Gastrocnemius medialis (tissue), 4 donors: ENCODE results near the gene UBIAD1. TPM values are rescaled to one million over a fixed set of nuclear protein-coding genes. Genes with fewer than 3 reads are reported as not detected.

Source experiments
- ATAC-seq, 2 donors: fragments of 150-250 bp; one replicate each; pipeline ENCODE4 v1.9.1; 2016
- DNase-seq, 2 donors: peaks; one replicate each; pipeline ENCODE4 v3.0.0-alpha.2; 2019
- H3K27ac ChIP-seq, 4 donors: fragments of 200-600 bp; sonication (generic); 1 replicate in 1 of 4; 2 replicates in 3 of 4; pipeline ENCODE4 v1.5.1; 2016 to 2018; ENCODE audit warnings: mild to moderate bottlenecking in 2 of 4, moderate library complexity in 1 of 4
- H3K27me3 ChIP-seq, 3 donors: fragments of 200-600 bp; sonication (generic) in 2 of 3; 1 replicate in 1 of 3; 2 replicates in 2 of 3; pipeline versions ENCODE4 v1.5.1 to v1.6.0; 2016 to 2019; ENCODE audit warnings: mild to moderate bottlenecking in 1 of 3, moderate library complexity in 1 of 3
- H3K36me3 ChIP-seq, 2 donors: fragments of 200-600 bp; sonication (generic) in 1 of 2; one replicate each; pipeline ENCODE4 v1.5.1; 2017 to 2018
- H3K4me1 ChIP-seq, 2 donors: fragments of 200-600 bp; sonication (generic) in 1 of 2; one replicate each; pipeline ENCODE4 v1.5.1; 2016 to 2017; ENCODE audit warnings: mild to moderate bottlenecking in 2 of 2
- H3K4me3 ChIP-seq, 4 donors: fragments of 200-600 bp; sonication (generic) in 3 of 4; 1 replicate in 1 of 4; 2 replicates in 3 of 4; pipeline ENCODE4 v1.5.1; 2016 to 2019; ENCODE audit warnings: mild to moderate bottlenecking in 2 of 4
- H3K9me3 ChIP-seq, 3 donors: fragments of 200-600 bp; sonication (generic) in 2 of 3; 1 replicate in 1 of 3; 2 replicates in 2 of 3; pipeline ENCODE4 v1.5.1; 2016 to 2019
- CTCF ChIP-seq, 5 experiments: fragments of 450-650 bp in 3 of 5; fragments of 200-600 bp in 2 of 5; sonication (generic) in 2 of 5; IDR thresholded peaks in 4 of 5; conservative IDR thresholded peaks in 1 of 5; 1 replicate in 4 of 5; 2 replicates in 1 of 5; pipeline ENCODE4 v1.5.1; 2016 to 2019; ENCODE audit warnings: antibody characterized with exemption in 5 of 5, mild to moderate bottlenecking in 3 of 5, moderate library complexity in 3 of 5
- POLR2A ChIP-seq, 2 donors: fragments of 450-650 bp; IDR thresholded peaks; one replicate each; pipeline ENCODE4 v1.6.1; 2017; ENCODE audit warnings: antibody characterized with exemption in 2 of 2, mild to moderate bottlenecking in 2 of 2, moderate library complexity in 2 of 2
- in situ Hi-C, 4 donors: fragments of 200-750 bp; cut with MboI; loops; one replicate each; pipeline versions ENCODE4 v1.15.0 to v1.8.0; 2017; ENCODE audit warnings: low sequenced_read_pairs in 4 of 4
- intact Hi-C: fragments of 100-400 bp; cut with DNase I; formaldehyde crosslinking; loops from one replicate; pipeline ENCODE4 v1.15.1; 2023; ENCODE audit warnings: low total_unique reads
- total RNA-seq, 4 donors: library from RNA; depleted of rRNA; stranded (reverse); fragments of >200 nt; gene quantifications; one replicate each; pipeline versions ENCODE4 v1.1.0 to v1.2.3, GENCODE V29; 2016

Gene UBIAD1
- total RNA-seq, 4 donors from 2014 or later, result 15.1 to 24.5 (median 20.2) TPM

GRCh38 chr1:11237356-11237755, 35.6 kb upstream of the UBIAD1 start:
- intact Hi-C loops (no loop called here), in situ Hi-C loops (loop anchor here in 1 of 4 donors (25.0 kb wide), 1 partner anchor 400 kb away; no protein-coding TSS in a partner anchor)
- H3K27me3 ChIP-seq, result no peaks in the 10 kb centered on the region
- H3K36me3 ChIP-seq, result peaks cover 3 to 83% of the 10 kb centered on the region in 2 donors
- no peak for TF ChIP-seq CTCF (IDR thresholded peaks at IDR 0.05 in 4 of 5, conservative IDR thresholded peaks at IDR 0.05 in 1 of 5)
- TF ChIP-seq POLR2A (IDR thresholded peaks at IDR 0.05), result no peak
- DNase-seq, result peak in 1 of 2 donors; percentile 20
- H3K9me3 ChIP-seq, result no peaks in the 10 kb centered on the region
- H3K27ac ChIP-seq, result peak overlapping the region; percentile 74 to 91 (median 80)
- H3K4me3 ChIP-seq, result no peak overlapping the region
- peak; percentile 4 to 26 for ATAC-seq
- peaks cover 16 to 22% of the 10 kb centered on the region in 2 donors for H3K4me1 ChIP-seq

- Histone ChIP-seq H3K27me3 (no peaks in the 10 kb centered on the region), H3K36me3 (peaks cover 3 to 82% of the 10 kb centered on the region in 2 donors), H3K9me3 (no peaks in the 10 kb centered on the region), H3K4me3 (no peak overlapping the region), H3K27ac (no peak overlapping the region), H3K4me1 (peaks cover 16 to 22% of the 10 kb centered on the region in 2 donors)
- DNase-seq (no peak), ATAC-seq (no peak)
- intact Hi-C loops, result no loop called here
- in situ Hi-C loops, result loop anchor here in 1 of 4 donors (25.0 kb wide), 1 partner anchor 399 kb away; no protein-coding TSS in a partner anchor
- TF ChIP-seq CTCF (IDR thresholded peaks at IDR 0.05 in 4 of 5, conservative IDR thresholded peaks at IDR 0.05 in 1 of 5), result no peak
- TF ChIP-seq POLR2A (IDR thresholded peaks at IDR 0.05), result no peak
Observed at GRCh38 chr1:11238311-11238710, 34.7 kb upstream of the UBIAD1 start.

GRCh38 chr1:11245248-11245647, 27.8 kb upstream of the UBIAD1 start:
- DNase-seq, result no peak
- H3K27me3 ChIP-seq, result no peaks in the 10 kb centered on the region
- TF ChIP-seq CTCF (IDR thresholded peaks at IDR 0.05 in 4 of 5, conservative IDR thresholded peaks at IDR 0.05 in 1 of 5) (no peak), POLR2A (IDR thresholded peaks at IDR 0.05) (no peak)
- H3K4me1 ChIP-seq, result no peaks in the 10 kb centered on the region
- H3K4me3 ChIP-seq, result no peak overlapping the region
- in situ Hi-C loops, result loop anchor here in 3 of 4 donors (10.0 to 25.0 kb wide), 2 partner anchors 392 to 400 kb away; no protein-coding TSS in a partner anchor
- H3K9me3 ChIP-seq, result no peaks in the 10 kb centered on the region
- H3K27ac ChIP-seq, result peak overlapping the region in 1 of 4 donors; percentile 24
- intact Hi-C loops, result no loop called here
- H3K36me3 ChIP-seq, result peaks cover 0 to 74% of the 10 kb centered on the region in 2 donors
- ATAC-seq, result no peak

- H3K4me1 ChIP-seq, result no peaks in the 10 kb centered on the region
- ATAC-seq (no peak), DNase-seq (no peak)
- H3K36me3 ChIP-seq, result peaks cover 0 to 69% of the 10 kb centered on the region in 2 donors
- TF ChIP-seq POLR2A (IDR thresholded peaks at IDR 0.05), result no peak
- no peak for TF ChIP-seq CTCF (IDR thresholded peaks at IDR 0.05 in 4 of 5, conservative IDR thresholded peaks at IDR 0.05 in 1 of 5)
- intact Hi-C loops, result no loop called here
- no peak overlapping the region for H3K4me3 ChIP-seq
- H3K27me3 ChIP-seq, result no peaks in the 10 kb centered on the region
- no peaks in the 10 kb centered on the region for H3K9me3 ChIP-seq
- peak overlapping the region in 1 of 4 donors; percentile 24 for H3K27ac ChIP-seq
- in situ Hi-C loops, result loop anchor here in 3 of 4 donors (10.0 to 25.0 kb wide), 2 partner anchors 391 to 399 kb away; no protein-coding TSS in a partner anchor
Observed at GRCh38 chr1:11245904-11246719, 26.9 kb upstream of the UBIAD1 start.
